PC-9 (cell line): ENCODE data around the gene FAM81A. TPM values are rescaled to one million over a fixed set of nuclear protein-coding genes. Genes with fewer than 3 reads are reported as not detected.

ENCODE experiments used
- BruUV-seq: library from RNA; stranded (reverse); fragments of 400-500 nt; replicated peaks from 2 replicates; lab custom pipeline; 2021; lab: Mats Ljungman, UMichigan
- CTCF ChIA-PET: fragments of 300-600 bp; sonication (Branson Sonifier 250); formaldehyde crosslinking; loops from one replicate; lab custom pipeline; 2022; ENCODE audit warnings: antibody characterized with exemption; lab: Charles Lee
- POLR2A ChIA-PET: fragments of 300-600 bp; sonication (Branson Sonifier 250); formaldehyde crosslinking; loops from one replicate; lab custom pipeline; 2022; ENCODE audit warnings: antibody characterized with exemption; ENCODE audit not compliant: unreplicated experiment; lab: Charles Lee
- DNase-seq, 2 experiments: peaks; one replicate each; pipeline versions ENCODE4 v3.0.0 to v3.0.0-alpha.2; 2015 to 2022; ENCODE audit warnings: mixed read lengths in 1 of 2
- H2AFZ ChIP-seq: fragments of 200-600 bp; sonication (generic); 2 replicates; pipeline ENCODE4 v1.8.1; 2017; ENCODE audit warnings: antibody characterized with exemption
- H3F3A ChIP-seq: fragments of 200-600 bp; sonication (generic); 2 replicates; pipeline ENCODE4 v1.8.1; 2017; ENCODE audit warnings: antibody characterized with exemption, mild to moderate bottlenecking, low read depth; ENCODE audit not compliant: insufficient read depth
- H3K27ac ChIP-seq: fragments of 200-600 bp; sonication (generic); 2 replicates; pipeline ENCODE4 v1.6.1; 2016; ENCODE audit warnings: mixed run types
- H3K27me3 ChIP-seq: fragments of 200-600 bp; sonication (generic); 2 replicates; pipeline ENCODE4 v1.6.1; 2016; ENCODE audit warnings: low read depth, mixed run types; ENCODE audit not compliant: insufficient read depth
- H3K36me3 ChIP-seq: fragments of 200-600 bp; sonication (generic); 2 replicates; pipeline ENCODE4 v1.6.1; 2016; ENCODE audit warnings: low read depth, mixed run types
- H3K4me1 ChIP-seq: fragments of 200-600 bp; sonication (generic); replicated peaks from 2 replicates; pipeline ENCODE4 v1.6.1; 2016; ENCODE audit warnings: mixed run types; ENCODE audit not compliant: insufficient read depth
- H3K4me2 ChIP-seq: fragments of 200-600 bp; sonication (generic); 2 replicates; pipeline ENCODE4 v1.6.1; 2017; ENCODE audit warnings: mixed run types
- H3K4me3 ChIP-seq: fragments of 200-600 bp; sonication (generic); 2 replicates; pipeline ENCODE4 v1.6.1; 2016; ENCODE audit warnings: mixed run types
- H3K79me2 ChIP-seq: fragments of 200-600 bp; sonication (generic); 2 replicates; pipeline ENCODE4 v1.6.1; 2017; ENCODE audit warnings: low read depth, mixed run types
- H3K9me2 ChIP-seq: fragments of 200-600 bp; sonication (generic); 2 replicates; pipeline ENCODE4 v1.8.1; 2017; ENCODE audit warnings: mild to moderate bottlenecking; ENCODE audit not compliant: insufficient read depth
- H3K9me3 ChIP-seq: fragments of 200-600 bp; sonication (generic); 2 replicates; pipeline ENCODE4 v1.8.1; 2016; ENCODE audit warnings: low read depth; ENCODE audit not compliant: insufficient read depth
- H4K20me1 ChIP-seq: fragments of 200-600 bp; sonication (generic); 2 replicates; pipeline ENCODE4 v1.8.1; 2017; ENCODE audit not compliant: insufficient read depth
- EZH2 ChIP-seq: fragments of 200-600 bp; sonication (generic); IDR thresholded peaks from 2 replicates; pipeline ENCODE4 v1.8.0; 2017; ENCODE audit warnings: antibody characterized with exemption, low read depth
- intact Hi-C: fragments of 100-400 bp; cut with micrococcal nuclease; formaldehyde crosslinking; loops from one replicate; pipeline ENCODE4 v1.10.0; 2022; ENCODE audit not compliant: unreplicated experiment
- total RNA-seq: library from RNA; stranded (reverse); gene quantifications from 2 replicates; pipeline ENCODE4 v1.2.3, GENCODE V29; 2021
- TF ChIP-seq, protein P1 (sequence below): fragments of 200-600 bp; sonication (generic); conservative IDR thresholded peaks from 2 replicates; pipeline ENCODE4 v1.6.1; 2017; ENCODE audit warnings: mixed run types, antibody characterized with exemption, mild to moderate bottlenecking, moderate library complexity

The FAM81A gene
- total RNA-seq, 1 experiment from 2014 or later, result 7.0 TPM

- TF ChIP-seq, protein P1, sequence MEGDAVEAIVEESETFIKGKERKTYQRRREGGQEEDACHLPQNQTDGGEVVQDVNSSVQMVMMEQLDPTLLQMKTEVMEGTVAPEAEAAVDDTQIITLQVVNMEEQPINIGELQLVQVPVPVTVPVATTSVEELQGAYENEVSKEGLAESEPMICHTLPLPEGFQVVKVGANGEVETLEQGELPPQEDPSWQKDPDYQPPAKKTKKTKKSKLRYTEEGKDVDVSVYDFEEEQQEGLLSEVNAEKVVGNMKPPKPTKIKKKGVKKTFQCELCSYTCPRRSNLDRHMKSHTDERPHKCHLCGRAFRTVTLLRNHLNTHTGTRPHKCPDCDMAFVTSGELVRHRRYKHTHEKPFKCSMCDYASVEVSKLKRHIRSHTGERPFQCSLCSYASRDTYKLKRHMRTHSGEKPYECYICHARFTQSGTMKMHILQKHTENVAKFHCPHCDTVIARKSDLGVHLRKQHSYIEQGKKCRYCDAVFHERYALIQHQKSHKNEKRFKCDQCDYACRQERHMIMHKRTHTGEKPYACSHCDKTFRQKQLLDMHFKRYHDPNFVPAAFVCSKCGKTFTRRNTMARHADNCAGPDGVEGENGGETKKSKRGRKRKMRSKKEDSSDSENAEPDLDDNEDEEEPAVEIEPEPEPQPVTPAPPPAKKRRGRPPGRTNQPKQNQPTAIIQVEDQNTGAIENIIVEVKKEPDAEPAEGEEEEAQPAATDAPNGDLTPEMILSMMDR, result no peak
- TF ChIP-seq EZH2, result no peak
- Histone ChIP-seq H3K27ac (no peak overlapping the region), H3K79me2 (no peaks in the 10 kb centered on the region), H3F3A (peaks cover 22% of the 10 kb centered on the region), H3K9me3 (no peaks in the 10 kb centered on the region), H3K9me2 (no peaks in the 10 kb centered on the region), H2AFZ (no peak overlapping the region), H3K27me3 (no peaks in the 10 kb centered on the region), H4K20me1 (no peaks in the 10 kb centered on the region), H3K36me3 (no peaks in the 10 kb centered on the region), H3K4me3 (no peak overlapping the region), H3K4me1 (peaks cover 31% of the 10 kb centered on the region), H3K4me2 (no peak overlapping the region)
- intact Hi-C loops, result loop anchor here (5.0 kb wide), 2 partner anchors 39 to 51 kb away; no protein-coding TSS in a partner anchor
- ChIA-PET CTCF (no interaction called here), POLR2A (no interaction called here)
- DNase-seq, result peak in 1 of 2 experiments; percentile 34
- no TSS peak for BruUV-seq
Measured at GRCh38 chr15:59571606-59572005, 133.6 kb downstream of the FAM81A start.

Other genes with a start within 250 kb of the FAM81A start
- gene LDHAL6B, start 231.3 kb upstream of the FAM81A start, total RNA-seq, result not detected in 2 replicates
- gene MYO1E, start 65.3 kb upstream of the FAM81A start, total RNA-seq, result 156 and 213 TPM in 2 replicates
- 0.52 and 0.80 TPM in 2 replicates for gene GCNT3, start 173.6 kb downstream of the FAM81A start, total RNA-seq
- gene GTF2A2, start 219.3 kb downstream of the FAM81A start, total RNA-seq, result 80.8 and 111 TPM in 2 replicates